HepG2 (cell line): ENCODE results near the gene RAP1A. TPM values are rescaled to one million over a fixed set of nuclear protein-coding genes. Genes with fewer than 3 reads are reported as not detected.

Experiments
- FOXA3 ChIP-seq: IDR thresholded peaks from 2 replicates; pipeline ENCODE4 v1.6.1; 2016; ENCODE audit warnings: missing genetic modification reagents, missing compliant biosample characterization
- HDAC2 ChIP-seq: sonication (generic); formaldehyde crosslinking; IDR thresholded peaks from 2 replicates; pipeline ENCODE4 v1.4.0; 2020; ENCODE audit warnings: missing genetic modification reagents
- ISL2 ChIP-seq: sonication (generic); formaldehyde crosslinking; IDR thresholded peaks from 2 replicates; pipeline ENCODE4 v1.5.0; 2020; ENCODE audit warnings: missing genetic modification reagents
- SIX1 ChIP-seq: sonication (generic); formaldehyde crosslinking; IDR thresholded peaks from 2 replicates; pipeline ENCODE4 v1.4.0; 2020; ENCODE audit warnings: missing genetic modification reagents, borderline replicate concordance
- ZMYM4 ChIP-seq: sonication (generic); formaldehyde crosslinking; IDR thresholded peaks from 2 replicates; pipeline ENCODE4 v1.8.1; 2023; ENCODE audit warnings: mild to moderate bottlenecking, missing genetic modification reagents
- ZNF264 ChIP-seq: sonication (generic); formaldehyde crosslinking; IDR thresholded peaks from 2 replicates; pipeline ENCODE4 v1.4.0; 2020; ENCODE audit warnings: missing genetic modification reagents
- polyA plus RNA-seq, 8 experiments: library from polyadenylated mRNA; depleted of rRNA in 3 of 8; stranded (reverse) in 7 of 8; unstranded in 1 of 8; fragments of >200 nt; fragmentation: Illumina TruSeq in 4 of 8; extraction: Trizol in 4 of 8; gene quantifications; 2 replicates each; pipeline versions ENCODE4 v1.2.1 to v1.2.3, GENCODE V29; 2011 to 2016; ENCODE audit warnings: low read depth in 4 of 8, missing spikeins in 1 of 8, mixed read lengths in 1 of 8; ENCODE audit not compliant: insufficient read depth in 1 of 8
- total RNA-seq, 5 experiments: library from RNA; depleted of rRNA; stranded (reverse); fragments of >200 nt; fragmentation: Illumina TruSeq; extraction: Trizol; gene quantifications; 2 replicates each; pipeline ENCODE4 v1.2.3, GENCODE V29; 2016; ENCODE audit warnings: low read depth in 1 of 5
- TF ChIP-seq, protein P1 (sequence below): sonication (generic); formaldehyde crosslinking; IDR thresholded peaks from 2 replicates; pipeline ENCODE4 v1.5.0; 2020; ENCODE audit warnings: mild to moderate bottlenecking, missing genetic modification reagents
- TF ChIP-seq, protein P2 (sequence below), 2 experiments: sonication (generic) in 1 of 2; formaldehyde crosslinking in 1 of 2; IDR thresholded peaks; 2 replicates each; pipeline versions ENCODE4 v1.6.1 to v1.9.0; 2014 to 2022; ENCODE audit warnings: antibody characterized with exemption in 1 of 2, borderline replicate concordance in 1 of 2, inconsistent platforms in 1 of 2, low read depth in 1 of 2, missing genetic modification reagents in 1 of 2
- TF ChIP-seq, protein P3 (sequence below): sonication (generic); formaldehyde crosslinking; IDR thresholded peaks from 2 replicates; pipeline ENCODE4 v1.8.1; 2023; ENCODE audit warnings: mild to moderate bottlenecking, missing genetic modification reagents
- TF ChIP-seq, protein P4 (sequence below): IDR thresholded peaks from 2 replicates; pipeline ENCODE4 v1.6.1; 2016; ENCODE audit warnings: missing compliant biosample characterization, missing genetic modification reagents, borderline replicate concordance
- TF ChIP-seq, protein P5 (sequence below): sonication (generic); formaldehyde crosslinking; conservative IDR thresholded peaks from 2 replicates; pipeline ENCODE4 v1.4.0; 2020; ENCODE audit warnings: mild to moderate bottlenecking, missing genetic modification reagents, moderate library complexity
- TF ChIP-seq, protein P6 (sequence below): sonication (generic); formaldehyde crosslinking; IDR thresholded peaks from 2 replicates; pipeline ENCODE4 v1.5.1; 2020; ENCODE audit warnings: mild to moderate bottlenecking, moderate library complexity, missing genetic modification reagents

RAP1A gene
- total and polyA plus RNA-seq, 2 of the 13 experiments (the other 11 are each of a cell fraction or from before 2014, with no cell fraction given) = 19.0 to 20.7 TPM

DNA sequence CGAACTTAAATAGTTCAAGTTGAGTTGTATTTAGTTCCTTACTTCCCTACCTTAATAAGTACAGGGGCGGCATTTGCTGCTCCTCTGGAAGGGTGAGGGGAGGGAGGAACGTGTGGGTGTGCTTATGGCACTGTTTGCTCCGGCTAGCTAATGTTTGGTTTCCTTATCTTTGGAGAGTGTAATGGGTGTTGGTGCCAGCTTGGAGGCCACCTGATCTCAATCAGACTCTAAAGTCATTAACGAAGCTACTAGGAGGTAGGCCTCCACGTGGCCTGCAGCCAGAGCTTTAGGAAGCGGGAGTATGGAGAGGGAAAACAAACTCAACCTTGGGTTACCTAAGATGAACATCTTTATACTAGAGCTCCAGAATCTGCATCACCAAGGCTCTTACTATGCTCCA, 43.0 kb upstream of the RAP1A start (continued):
- TF ChIP-seq ISL2 (peak; percentile 35; the same call in 1 of the 2 replicates), HDAC2 (peak; percentile 51; the same call in 1 of the 2 replicates), SIX1 (CRISPR knock-in tag) (0 out of 2 replicates have a peak, but pooled peaks have one; percentile 16), FOXA3 (0 out of 2 replicates have a peak, but pooled peaks have one; percentile 11), ZNF264 (no peak), ZMYM4 (CRISPR knock-in tag) (0 out of 2 replicates have a peak, but pooled peaks have one; percentile 52)
- TF ChIP-seq, protein P1, sequence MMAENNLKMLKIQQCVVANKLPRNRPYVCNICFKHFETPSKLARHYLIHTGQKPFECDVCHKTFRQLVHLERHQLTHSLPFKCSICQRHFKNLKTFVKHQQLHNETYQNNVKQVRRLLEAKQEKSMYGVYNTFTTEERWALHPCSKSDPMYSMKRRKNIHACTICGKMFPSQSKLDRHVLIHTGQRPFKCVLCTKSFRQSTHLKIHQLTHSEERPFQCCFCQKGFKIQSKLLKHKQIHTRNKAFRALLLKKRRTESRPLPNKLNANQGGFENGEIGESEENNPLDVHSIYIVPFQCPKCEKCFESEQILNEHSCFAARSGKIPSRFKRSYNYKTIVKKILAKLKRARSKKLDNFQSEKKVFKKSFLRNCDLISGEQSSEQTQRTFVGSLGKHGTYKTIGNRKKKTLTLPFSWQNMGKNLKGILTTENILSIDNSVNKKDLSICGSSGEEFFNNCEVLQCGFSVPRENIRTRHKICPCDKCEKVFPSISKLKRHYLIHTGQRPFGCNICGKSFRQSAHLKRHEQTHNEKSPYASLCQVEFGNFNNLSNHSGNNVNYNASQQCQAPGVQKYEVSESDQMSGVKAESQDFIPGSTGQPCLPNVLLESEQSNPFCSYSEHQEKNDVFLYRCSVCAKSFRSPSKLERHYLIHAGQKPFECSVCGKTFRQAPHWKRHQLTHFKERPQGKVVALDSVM = no peak
- TF ChIP-seq, protein P2, sequence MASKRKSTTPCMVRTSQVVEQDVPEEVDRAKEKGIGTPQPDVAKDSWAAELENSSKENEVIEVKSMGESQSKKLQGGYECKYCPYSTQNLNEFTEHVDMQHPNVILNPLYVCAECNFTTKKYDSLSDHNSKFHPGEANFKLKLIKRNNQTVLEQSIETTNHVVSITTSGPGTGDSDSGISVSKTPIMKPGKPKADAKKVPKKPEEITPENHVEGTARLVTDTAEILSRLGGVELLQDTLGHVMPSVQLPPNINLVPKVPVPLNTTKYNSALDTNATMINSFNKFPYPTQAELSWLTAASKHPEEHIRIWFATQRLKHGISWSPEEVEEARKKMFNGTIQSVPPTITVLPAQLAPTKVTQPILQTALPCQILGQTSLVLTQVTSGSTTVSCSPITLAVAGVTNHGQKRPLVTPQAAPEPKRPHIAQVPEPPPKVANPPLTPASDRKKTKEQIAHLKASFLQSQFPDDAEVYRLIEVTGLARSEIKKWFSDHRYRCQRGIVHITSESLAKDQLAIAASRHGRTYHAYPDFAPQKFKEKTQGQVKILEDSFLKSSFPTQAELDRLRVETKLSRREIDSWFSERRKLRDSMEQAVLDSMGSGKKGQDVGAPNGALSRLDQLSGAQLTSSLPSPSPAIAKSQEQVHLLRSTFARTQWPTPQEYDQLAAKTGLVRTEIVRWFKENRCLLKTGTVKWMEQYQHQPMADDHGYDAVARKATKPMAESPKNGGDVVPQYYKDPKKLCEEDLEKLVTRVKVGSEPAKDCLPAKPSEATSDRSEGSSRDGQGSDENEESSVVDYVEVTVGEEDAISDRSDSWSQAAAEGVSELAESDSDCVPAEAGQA (IDR thresholded peaks at IDR 0.05; ENCODE audit: low read depth) = no peak
- TF ChIP-seq, protein P2 (CRISPR knock-in tag; IDR thresholded peaks at IDR 0.05; ENCODE audit: borderline replicate concordance) = no peak
- TF ChIP-seq, protein P3, sequence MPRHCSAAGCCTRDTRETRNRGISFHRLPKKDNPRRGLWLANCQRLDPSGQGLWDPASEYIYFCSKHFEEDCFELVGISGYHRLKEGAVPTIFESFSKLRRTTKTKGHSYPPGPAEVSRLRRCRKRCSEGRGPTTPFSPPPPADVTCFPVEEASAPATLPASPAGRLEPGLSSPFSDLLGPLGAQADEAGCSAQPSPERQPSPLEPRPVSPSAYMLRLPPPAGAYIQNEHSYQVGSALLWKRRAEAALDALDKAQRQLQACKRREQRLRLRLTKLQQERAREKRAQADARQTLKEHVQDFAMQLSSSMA (CRISPR knock-in tag) = no peak
- TF ChIP-seq, protein P4, sequence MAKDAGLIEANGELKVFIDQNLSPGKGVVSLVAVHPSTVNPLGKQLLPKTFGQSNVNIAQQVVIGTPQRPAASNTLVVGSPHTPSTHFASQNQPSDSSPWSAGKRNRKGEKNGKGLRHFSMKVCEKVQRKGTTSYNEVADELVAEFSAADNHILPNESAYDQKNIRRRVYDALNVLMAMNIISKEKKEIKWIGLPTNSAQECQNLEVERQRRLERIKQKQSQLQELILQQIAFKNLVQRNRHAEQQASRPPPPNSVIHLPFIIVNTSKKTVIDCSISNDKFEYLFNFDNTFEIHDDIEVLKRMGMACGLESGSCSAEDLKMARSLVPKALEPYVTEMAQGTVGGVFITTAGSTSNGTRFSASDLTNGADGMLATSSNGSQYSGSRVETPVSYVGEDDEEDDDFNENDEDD (CRISPR knock-in tag) = peak; percentile 60; the same call in 1 of the 2 replicates
- TF ChIP-seq, protein P5, sequence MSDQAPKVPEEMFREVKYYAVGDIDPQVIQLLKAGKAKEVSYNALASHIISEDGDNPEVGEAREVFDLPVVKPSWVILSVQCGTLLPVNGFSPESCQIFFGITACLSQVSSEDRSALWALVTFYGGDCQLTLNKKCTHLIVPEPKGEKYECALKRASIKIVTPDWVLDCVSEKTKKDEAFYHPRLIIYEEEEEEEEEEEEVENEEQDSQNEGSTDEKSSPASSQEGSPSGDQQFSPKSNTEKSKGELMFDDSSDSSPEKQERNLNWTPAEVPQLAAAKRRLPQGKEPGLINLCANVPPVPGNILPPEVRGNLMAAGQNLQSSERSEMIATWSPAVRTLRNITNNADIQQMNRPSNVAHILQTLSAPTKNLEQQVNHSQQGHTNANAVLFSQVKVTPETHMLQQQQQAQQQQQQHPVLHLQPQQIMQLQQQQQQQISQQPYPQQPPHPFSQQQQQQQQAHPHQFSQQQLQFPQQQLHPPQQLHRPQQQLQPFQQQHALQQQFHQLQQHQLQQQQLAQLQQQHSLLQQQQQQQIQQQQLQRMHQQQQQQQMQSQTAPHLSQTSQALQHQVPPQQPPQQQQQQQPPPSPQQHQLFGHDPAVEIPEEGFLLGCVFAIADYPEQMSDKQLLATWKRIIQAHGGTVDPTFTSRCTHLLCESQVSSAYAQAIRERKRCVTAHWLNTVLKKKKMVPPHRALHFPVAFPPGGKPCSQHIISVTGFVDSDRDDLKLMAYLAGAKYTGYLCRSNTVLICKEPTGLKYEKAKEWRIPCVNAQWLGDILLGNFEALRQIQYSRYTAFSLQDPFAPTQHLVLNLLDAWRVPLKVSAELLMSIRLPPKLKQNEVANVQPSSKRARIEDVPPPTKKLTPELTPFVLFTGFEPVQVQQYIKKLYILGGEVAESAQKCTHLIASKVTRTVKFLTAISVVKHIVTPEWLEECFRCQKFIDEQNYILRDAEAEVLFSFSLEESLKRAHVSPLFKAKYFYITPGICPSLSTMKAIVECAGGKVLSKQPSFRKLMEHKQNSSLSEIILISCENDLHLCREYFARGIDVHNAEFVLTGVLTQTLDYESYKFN (CRISPR knock-in tag) = 0 out of 2 replicates have a peak, but pooled peaks have one; percentile 20
- TF ChIP-seq, protein P6, sequence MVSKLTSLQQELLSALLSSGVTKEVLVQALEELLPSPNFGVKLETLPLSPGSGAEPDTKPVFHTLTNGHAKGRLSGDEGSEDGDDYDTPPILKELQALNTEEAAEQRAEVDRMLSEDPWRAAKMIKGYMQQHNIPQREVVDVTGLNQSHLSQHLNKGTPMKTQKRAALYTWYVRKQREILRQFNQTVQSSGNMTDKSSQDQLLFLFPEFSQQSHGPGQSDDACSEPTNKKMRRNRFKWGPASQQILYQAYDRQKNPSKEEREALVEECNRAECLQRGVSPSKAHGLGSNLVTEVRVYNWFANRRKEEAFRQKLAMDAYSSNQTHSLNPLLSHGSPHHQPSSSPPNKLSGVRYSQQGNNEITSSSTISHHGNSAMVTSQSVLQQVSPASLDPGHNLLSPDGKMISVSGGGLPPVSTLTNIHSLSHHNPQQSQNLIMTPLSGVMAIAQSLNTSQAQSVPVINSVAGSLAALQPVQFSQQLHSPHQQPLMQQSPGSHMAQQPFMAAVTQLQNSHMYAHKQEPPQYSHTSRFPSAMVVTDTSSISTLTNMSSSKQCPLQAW (CRISPR knock-in tag) = no peak
